GM18511 (cell line): Measurements from ENCODE around the gene DTX1.

Experiments used
- ATAC-seq: cut with Tn5 transposase; IDR thresholded peaks from one replicate; pipeline ENCODE4 v1.9.1; 2021; ENCODE audit warnings: mild to moderate bottlenecking, moderate library complexity; ENCODE audit not compliant: unreplicated experiment

Gene DTX1

GRCh38 chr12:113056631-113057488 lies at the start of gene DTX1:
Gene DTX1, plus strand, starts transcription at chr12:113056730. Its CDS starts 1,463 bp downstream, at chr12:113058193.
- no peak for ATAC-seq

- no peak for ATAC-seq
These were observed 49.4 kb upstream of the DTX1 start for GRCh38 chr12:113007166-113007565.

DNA sequence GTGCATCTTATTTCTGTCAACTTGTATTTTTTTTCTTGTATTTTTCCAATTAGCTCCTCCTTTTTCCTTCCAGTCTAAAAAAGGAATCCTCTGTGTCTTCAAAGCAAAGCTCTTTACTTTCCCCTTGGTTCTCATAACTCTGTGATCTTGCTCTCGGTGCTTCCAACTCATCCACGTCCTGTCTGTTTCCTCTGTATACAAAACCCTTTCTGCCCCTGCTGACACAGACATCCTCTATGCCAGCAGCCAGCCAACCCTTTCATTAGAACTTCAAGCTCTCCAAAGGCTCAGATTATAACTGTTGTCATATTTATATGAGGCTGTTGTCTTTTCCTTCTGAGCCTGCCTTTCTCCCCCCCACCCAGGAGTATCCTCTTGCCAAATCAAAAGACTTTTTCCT lies 45.8 kb upstream of the DTX1 start:
- ATAC-seq: no peak

DNA sequence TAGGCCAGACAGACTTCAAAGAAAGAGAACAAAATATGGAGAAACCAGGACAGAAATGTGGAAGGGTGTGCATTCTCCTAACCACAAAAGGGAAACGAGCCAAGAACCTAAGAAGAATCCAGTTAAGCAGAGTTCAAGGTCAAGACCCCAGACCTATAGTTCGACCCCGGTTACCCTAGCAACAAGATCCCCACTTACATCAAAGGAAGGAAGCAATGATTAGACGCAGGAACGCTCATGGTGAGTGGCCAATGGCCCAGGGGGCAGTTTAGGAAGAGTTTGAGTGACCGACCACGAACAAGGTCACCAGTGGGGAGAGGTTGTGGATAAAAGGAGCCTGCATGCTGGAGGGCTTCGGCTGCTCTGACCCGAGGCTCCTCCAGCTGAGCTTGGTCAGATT lies 42.0 kb upstream of the DTX1 start:
- no peak for ATAC-seq

- no peak for ATAC-seq
These were observed 39.7 kb upstream of the DTX1 start for GRCh38 chr12:113016796-113017195.

GRCh38 chr12:113019025-113019424 lies 37.5 kb upstream of the DTX1 start:
- ATAC-seq: no peak

DNA sequence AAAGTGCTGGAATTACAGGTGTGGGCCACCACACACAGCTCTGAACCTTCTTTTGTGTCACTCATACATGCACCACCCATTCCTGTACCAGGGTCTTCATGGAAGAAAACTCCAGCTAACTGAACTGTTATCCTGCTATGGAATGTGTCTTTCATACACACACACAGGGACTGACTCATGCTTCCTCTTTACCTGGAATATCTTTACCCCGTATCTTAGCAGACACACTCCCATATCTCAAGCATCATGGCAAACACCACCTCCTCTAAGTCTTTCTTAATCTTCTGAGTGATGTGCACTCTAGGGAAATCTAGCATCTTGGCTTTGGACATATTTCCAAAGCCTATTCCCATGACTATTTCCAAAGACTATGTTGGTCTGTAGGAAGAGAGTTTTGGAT lies 35.0 kb upstream of the DTX1 start:
- no peak for ATAC-seq

- no peak for ATAC-seq
These were observed 33.8 kb upstream of the DTX1 start for GRCh38 chr12:113022563-113023297.

- no peak for ATAC-seq
These were observed 28.8 kb upstream of the DTX1 start for GRCh38 chr12:113027726-113028125.

GRCh38 chr12:113030875-113031525 lies 25.5 kb upstream of the DTX1 start:
- no peak for ATAC-seq

DNA sequence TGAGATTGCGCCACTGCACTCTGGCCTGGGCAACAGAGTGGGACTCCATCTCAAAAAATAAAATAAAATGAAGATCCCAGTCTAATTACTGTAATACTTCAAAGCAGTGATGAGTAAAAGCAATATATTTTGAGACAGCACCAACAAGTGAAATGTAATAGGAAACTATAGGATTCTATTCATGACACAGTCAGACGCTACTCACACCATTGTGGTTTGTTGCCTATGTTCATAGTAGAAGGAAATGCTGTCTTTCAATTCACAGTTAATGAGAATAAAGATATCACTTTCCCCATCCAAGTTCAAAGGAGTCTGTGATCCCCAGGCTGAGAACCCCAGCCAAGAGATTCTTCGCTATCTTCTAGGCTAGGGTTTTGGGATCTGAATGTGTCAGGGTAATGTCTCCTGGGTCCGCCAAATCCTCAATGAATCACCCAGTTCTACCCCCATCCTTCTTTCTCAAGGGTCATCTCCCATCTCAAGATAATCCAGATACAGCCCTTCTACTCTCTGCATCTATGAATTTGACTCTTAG lies 16.6 kb upstream of the DTX1 start:
- ATAC-seq: no peak

- no peak for ATAC-seq
These were observed 15.8 kb upstream of the DTX1 start for GRCh38 chr12:113040722-113041171.

- ATAC-seq: no peak
These were observed 15.0 kb upstream of the DTX1 start for GRCh38 chr12:113041560-113041959.

DNA sequence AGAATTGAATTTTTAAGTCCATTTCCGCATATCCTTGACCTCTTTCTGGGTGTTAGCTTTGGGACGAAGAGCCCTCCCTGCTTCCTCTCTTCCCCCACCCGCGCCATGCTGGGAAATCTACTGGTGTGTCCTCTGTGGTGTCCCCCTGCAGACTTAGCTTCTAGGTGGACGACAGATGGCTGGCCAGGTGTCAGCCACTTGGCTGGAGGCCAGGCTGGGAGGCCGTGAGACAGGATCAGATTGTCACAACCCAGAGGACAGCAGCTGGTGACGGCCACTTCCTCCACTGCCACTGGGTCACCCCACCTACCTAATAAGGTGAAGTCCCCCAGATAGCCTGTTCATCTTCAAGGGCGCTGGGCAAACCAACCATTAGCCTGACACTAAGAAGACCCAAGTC lies 13.3 kb upstream of the DTX1 start:
- ATAC-seq: no peak

DNA sequence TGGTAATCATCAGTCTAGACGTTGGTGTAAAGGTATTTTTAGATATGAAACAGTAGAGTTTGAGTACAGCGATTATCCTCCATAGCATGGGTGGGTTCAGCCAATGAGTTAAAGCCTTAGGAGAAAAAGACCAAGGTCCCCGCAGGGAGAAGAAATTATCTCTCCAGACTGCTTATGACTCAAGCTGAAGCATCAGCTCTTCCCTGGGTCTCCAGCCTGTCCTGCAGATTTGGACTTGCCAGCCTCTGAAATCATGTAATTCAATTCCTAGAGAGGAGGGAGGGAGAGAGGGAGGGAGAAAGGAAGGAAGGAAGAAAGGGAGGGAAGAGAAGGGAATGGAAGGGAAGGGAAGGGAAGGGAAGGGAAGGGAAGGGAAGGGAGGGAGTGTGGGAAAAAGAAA lies 12.0 kb upstream of the DTX1 start:
- ATAC-seq: no peak

DNA sequence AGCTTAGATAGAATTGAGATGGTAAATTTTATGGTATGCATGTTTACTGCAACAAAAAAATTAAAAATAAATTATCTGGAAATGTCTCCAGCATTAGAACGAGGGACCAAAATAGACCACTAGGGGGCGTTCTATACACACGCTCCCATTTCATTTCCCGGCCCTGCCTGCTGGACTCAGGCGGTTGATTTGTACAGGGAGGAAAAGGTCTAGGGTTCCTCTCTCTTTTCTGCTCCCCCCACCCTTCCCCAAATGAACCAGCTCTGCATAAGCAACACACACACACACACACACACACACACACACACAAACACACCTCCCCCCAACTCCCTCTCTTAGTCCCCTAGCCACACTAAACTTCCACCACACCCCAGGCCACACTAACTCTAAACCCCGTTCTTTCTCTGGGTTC lies 7.8 kb upstream of the DTX1 start:
- no peak for ATAC-seq

DNA sequence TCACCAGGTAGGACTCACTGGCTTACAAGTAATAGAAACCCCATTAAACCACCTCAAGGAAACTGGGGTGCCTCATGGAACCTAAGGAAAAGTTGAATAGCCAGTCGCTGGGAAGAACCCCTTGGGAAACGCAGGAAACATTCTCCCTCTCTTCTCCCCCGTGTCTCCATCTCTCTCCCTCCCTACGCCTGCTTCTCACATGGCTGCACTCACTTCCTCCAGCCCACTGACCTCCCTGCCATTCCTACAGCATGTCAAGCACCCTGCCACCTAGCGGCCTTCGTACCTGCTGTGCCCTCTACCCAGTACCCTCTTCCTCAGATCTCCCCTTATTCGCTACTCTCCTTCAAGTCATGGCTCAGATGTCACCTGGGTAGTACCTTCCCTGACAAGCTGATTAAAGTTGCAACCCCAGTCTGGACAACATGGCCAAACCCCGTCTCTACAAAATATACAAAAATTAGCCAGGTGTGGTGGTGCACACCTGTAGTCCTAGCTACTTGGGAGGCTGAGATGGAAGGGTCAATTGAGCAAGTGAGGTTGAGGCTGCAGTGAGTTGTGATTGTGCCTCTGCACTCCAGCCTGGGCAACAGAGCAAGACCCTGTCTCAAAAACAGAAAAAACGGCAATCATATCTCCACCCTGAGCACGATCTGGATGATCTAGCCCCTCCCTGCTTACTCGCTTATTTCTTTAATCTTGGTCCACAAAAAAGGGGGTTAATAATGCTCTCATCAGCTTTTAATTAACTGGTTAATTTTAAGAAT lies 6.4 kb upstream of the DTX1 start:
- no peak for ATAC-seq

DNA sequence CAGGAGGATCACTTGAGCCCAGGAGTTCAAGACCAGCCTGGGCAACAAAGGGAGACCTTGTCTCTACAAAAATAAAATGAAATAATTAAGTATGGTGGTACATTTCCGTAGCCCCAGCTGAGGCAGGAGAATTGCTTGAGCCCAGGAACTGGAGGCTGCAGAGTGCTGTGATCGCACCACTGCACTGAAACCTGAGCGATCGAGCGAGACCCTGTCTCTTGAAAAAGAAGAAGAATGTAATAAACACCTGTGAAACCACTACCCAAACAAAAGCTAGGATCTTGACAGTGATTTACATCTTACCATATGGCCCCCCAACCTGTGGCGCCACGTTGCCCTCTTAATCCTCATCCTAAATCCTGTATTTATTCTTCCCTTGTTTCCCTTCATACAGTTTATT lies 5.7 kb upstream of the DTX1 start:
- ATAC-seq: no peak

- ATAC-seq: no peak
These were observed 4.8 kb upstream of the DTX1 start for GRCh38 chr12:113051759-113052158.

DNA sequence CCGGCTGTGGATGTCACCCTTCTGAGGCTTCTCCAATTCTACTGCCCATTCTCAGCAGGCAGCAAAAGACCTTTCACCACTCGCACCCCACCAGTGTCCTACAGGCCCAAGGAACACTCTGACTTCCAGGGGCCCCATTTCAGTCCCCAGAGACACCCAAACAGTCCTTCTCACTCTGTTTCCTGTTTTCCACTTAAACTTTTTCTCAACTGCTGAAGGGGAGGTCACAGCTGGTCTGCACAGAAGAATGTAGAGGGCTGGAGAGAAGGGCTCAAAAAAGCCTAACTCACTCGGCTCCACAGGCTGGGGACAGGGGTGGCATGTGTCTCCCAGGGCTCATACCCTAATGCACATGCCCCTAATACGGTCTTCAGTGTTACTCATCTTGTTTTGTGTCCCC lies 4.2 kb upstream of the DTX1 start:
- ATAC-seq: no peak
